IPS DF 4.7 (cell line): ENCODE results near the gene CLCN2.
"Not testable (repeated sequence)": the region's sequence is repeated elsewhere in the genome, so short reads cannot be mapped to it uniquely, and the experiment has no call there.

ENCODE experiments used
- DNase-seq: peaks from one replicate; pipeline ENCODE4 v3.0.0-alpha.2; 2013; ENCODE audit warnings: low spot score; ENCODE audit errors: extremely low read depth

Gene CLCN2

DNA sequence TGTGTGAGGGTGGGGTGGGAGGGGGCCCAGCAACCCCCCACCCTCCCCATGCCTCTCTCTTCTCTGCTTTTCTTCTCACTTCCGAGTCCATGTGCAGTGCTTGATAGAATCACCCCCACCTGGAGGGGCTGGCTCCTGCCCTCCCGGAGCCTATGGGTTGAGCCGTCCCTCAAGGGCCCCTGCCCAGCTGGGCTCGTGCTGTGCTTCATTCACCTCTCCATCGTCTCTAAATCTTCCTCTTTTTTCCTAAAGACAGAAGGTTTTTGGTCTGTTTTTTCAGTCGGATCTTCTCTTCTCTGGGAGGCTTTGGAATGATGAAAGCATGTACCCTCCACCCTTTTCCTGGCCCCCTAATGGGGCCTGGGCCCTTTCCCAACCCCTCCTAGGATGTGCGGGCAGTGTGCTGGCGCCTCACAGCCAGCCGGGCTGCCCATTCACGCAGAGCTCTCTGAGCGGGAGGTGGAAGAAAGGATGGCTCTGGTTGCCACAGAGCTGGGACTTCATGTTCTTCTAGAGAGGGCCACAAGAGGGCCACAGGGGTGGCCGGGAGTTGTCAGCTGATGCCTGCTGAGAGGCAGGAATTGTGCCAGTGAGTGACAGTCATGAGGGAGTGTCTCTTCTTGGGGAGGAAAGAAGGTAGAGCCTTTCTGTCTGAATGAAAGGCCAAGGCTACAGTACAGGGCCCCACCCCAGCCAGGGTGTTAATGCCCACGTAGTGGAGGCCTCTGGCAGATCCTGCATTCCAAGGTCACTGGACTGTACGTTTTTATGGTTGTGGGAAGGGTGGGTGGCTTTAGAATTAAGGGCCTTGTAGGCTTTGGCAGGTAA lies 15.9 kb downstream of the CLCN2 start:
- DNase-seq: no peak

DNA sequence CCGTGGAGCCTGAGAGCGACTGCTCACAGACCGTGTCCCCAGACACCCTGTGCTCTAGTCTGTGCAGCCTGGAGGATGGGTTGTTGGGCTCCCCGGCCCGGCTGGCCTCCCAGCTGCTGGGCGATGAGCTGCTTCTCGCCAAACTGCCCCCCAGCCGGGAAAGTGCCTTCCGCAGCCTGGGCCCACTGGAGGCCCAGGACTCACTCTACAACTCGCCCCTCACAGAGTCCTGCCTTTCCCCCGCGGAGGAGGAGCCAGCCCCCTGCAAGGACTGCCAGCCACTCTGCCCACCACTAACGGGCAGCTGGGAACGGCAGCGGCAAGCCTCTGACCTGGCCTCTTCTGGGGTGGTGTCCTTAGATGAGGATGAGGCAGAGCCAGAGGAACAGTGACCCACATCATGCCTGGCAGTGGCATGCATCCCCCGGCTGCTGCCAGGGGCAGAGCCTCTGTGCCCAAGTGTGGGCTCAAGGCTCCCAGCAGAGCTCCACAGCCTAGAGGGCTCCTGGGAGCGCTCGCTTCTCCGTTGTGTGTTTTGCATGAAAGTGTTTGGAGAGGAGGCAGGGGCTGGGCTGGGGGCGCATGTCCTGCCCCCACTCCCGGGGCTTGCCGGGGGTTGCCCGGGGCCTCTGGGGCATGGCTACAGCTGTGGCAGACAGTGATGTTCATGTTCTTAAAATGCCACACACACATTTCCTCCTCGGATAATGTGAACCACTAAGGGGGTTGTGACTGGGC lies 16.7 kb downstream of the CLCN2 start:
- DNase-seq: no peak

DNA sequence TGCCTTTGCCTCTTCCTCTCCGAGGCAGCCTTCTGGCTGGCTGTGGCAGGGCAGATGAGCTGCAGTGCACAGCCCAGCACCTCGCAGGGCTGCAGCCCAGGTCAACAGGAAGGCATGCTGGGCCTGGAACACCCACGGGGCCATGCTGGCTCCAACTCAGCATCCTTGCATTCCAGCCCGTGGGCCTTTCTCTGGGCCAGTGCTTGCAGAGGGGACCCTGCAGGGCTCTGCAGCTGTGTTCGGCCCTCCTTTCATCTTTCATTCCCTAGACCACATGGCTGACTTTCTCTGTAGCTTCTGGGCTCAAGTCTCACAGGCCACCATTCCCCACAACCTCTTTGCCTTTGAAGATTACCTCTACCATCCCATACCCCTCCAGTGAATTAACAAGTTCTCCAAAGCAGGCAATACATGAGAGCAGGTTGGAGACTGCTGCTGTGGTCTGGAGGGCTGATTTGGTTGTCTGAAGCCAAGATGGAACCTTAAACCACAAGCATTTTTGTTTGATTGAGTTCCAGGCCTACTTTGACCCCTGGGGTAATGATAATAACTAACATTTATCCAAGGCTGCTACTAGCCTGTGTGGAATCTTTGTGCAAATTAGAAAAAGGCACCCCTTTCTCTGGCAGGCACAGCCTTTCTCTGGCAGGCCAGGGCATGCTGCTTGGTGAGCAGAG lies 18.1 kb downstream of the CLCN2 start:
- DNase-seq: no peak

DNA sequence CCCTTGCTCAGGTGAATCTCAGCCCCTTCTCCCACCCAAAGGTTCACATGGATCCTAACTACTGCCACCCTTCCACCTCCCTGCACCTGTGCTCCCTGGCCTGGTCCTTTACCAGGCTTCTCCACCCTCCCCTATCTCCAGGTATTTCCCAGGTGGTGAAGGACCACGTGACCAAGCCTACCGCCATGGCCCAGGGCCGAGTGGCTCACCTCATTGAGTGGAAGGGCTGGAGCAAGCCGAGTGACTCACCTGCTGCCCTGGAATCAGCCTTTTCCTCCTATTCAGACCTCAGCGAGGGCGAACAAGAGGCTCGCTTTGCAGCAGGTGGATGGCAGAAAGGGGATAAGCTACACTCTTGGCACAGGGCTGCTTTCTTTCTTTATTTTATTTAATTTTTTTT lies 19.5 kb downstream of the CLCN2 start:
- DNase-seq: no peak

DNA sequence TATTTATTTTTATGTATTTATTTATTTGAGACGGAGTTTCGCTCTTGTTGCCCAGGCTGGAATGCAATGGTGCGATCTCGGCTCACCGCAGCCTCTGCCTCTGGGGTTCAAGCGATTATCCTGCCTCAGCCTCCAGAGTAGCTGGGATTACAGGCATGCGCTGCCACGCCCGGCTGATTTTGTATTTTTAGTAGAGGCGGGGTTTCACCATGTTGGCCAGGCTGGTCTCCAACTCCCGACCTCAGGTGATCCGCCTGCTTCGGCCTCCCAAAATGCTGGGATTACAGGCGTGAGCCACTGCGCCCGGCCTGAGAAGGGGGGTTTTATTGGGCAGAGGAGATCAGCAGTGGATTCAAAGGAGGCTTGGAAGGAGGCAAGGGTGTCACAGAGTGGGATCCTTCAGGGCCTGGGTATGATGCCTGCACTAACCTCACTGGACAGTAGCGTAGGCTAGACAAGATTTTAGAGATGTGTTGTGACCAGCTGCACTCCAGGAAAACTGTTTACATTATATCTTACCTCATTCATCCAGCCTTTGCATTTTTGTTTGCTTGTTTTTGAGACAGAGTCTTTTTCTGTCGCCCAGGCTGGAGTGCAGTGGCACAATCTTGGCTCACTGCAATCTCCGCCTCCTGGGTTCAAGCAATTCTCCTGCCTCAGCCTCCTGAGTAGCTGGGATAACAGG lies 21.8 kb downstream of the CLCN2 start:
- not testable (repeated sequence) for DNase-seq

DNA sequence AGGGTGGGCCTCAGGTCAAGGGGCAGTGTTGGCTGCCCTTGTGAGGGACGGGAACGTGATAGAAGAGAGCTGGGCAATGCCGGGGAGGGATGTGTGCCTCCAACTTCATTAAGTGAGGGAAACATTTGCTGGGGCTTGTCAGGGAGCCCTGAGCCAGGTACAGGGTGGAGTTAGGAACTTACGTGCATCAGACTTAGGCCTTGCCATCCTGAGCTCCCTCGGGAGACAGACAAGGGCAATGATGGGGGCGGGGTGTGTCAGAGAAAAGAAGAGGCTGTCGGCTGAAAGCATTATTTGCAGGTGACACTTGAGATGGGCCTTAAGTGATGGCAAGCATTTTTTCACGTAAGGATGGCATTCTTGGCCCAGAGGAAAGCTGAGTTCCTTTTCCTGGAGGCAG lies 22.4 kb downstream of the CLCN2 start:
- no peak for DNase-seq

DNA sequence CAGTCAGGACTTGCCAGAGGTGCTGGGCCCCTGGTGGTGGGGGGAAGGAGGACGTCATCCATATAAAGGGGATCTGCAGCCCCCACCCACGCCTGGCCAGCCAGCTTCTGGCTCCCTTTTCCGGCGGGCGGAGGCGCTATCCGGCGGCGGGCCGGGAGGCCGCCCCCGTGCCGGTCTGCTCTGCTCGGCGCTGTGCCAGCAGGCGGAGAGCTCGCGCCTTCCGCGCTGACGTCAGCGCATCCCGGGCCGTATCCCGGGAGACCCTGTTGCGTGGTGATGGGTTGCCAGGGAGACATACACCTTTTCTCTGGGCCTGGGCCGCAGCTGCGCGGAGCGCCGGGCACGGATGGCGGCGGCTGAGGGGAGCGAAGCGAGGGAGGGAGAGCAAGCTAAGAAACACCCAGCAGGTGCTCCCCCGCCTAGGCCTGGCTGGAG lies 22.9 kb downstream of the CLCN2 start:
- no peak for DNase-seq

DNA sequence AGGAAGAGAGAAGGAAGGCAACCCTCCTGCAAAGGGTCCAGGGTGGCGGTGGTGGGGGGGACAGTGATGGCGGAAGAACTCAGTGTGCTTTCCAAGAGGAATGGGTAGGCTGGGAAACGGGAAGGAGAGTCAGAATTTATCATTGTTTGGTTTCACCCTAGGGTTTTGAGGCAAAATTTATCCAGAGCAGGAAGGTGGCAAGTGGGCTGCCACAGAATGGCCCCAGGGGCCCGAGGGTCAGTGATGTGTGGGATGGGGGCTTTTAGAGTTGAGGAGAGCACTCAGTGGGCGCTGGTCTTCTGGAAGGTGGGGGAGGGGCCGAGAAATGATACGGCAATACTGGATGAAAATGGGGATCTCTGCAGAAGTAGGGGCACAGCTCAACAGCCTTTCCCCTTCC lies 23.4 kb downstream of the CLCN2 start:
- no peak for DNase-seq

DNA sequence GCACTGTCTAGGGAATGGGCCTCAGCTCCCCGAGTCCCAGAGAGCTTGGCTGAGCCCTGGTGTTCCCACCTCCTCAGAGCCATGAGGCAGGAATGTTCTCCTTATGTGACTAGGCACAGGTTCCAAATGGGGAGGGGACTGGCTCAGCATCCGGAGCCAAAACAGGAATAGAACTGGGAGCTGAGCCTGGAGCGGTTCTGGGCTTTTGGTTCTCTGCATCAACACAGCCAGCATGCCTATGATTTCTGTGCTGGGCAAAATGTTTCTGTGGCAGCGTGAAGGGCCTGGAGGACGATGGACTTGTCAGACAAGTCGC lies 24.0 kb downstream of the CLCN2 start, which contains the start of gene FAM131A:
TSS of gene FAM131A (plus strand) at position 202 of the 316 bp plus-strand sequence. CDS start at position 233, 31 bp downstream.
- DNase-seq: no peak

DNA sequence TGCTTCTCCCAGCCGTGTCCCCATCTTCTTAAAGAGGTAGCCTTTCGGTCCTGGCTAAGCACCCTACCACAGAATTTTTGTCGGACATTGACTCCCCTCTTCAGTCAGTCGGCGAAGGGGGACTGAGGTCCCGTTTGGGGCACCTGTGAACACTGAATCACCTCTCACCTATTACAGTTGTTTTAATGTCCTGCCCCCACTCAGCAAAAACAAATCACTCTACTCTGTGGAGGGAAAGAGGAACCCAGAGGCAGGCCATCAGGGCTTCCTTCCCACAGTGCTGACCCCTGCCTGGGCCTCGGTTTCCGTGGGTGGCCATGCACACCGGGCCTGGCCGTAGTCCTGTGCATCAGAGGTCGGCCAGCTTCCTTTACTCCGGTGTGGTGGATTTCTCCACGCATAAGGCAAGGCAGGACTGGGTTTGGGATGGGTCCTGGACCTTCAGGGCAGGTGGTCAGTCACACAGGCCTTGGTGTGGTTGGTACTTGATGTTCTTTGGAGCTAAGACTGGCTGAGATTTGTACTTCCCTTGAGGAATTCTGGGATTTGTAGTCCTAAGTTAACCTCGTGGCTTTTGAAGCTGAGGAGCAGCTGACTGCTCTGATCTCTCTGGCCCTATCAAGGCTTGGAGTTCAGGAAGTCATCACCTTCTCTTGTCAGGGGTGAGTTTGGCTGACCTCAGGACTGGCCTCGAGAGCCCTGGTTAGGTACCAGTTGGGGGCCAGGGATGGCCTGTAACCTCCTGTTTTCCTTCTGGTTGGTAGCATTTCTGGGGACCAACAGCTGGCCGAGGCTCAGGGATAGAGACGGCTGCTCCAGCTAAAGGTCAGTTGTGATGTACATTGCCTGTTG lies 24.6 kb downstream of the CLCN2 start:
- no peak for DNase-seq

DNA sequence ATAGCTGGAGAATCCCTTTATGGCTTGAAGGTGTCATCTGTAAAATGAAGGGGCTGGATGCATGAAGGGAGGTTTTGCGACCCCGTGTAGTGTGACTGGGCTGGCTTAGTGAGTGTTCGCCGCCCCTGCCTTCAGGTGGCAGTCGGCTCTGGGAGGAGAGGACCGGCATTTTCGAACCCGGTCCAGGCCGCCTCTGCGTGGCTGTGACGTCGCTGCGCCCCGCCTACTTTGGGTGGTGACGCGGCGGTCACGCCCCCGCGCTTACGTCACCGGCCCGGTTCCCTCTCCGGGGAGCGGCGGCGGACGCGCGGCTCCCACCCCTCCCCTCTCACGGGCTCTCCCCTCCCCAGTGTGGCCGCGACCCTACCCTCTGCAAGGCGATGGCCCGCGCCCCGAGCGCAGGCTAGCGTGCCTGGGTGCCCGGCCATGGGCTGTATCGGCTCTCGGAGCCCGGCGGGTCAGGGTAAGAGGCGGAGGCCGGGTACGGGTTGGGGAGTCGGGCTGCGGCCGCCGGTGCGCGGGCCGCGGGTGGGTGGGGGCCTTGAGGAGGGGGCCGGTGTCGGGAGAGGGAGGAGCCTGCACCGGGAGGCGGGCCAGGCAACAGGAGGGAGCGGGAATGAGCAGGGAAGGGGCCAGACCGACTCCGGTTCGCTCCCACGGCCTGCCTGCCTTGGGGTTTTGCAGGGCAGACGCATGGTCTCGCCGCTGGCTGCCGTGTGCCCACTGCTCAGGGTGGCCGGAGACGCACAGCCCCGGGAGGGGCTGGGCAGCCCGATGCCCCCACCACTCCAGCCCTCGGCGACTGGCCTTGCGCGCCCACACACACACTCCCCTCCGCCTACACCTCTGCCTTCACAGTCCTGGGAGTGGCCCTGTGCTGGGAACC lies 25.5 kb downstream of the CLCN2 start:
- DNase-seq: no peak

DNA sequence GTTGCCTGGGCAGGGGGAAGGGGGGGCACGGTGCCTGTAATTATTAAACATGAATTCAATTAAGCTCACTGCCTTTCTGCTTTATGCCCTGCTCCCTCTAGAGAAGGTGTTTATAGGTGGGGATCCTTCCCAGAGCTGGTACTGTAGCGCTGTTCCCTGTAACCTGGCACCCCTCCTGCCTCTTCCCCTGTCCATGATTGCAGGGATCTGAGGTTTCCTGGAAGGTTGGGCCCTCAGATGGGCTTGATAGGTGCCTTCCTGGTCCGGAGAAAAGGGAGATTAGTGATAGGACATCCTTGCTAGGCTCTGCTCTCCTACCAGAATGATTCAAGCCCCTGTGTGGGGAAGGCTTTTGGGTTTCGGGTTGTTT lies 26.1 kb downstream of the CLCN2 start:
- no peak for DNase-seq

DNA sequence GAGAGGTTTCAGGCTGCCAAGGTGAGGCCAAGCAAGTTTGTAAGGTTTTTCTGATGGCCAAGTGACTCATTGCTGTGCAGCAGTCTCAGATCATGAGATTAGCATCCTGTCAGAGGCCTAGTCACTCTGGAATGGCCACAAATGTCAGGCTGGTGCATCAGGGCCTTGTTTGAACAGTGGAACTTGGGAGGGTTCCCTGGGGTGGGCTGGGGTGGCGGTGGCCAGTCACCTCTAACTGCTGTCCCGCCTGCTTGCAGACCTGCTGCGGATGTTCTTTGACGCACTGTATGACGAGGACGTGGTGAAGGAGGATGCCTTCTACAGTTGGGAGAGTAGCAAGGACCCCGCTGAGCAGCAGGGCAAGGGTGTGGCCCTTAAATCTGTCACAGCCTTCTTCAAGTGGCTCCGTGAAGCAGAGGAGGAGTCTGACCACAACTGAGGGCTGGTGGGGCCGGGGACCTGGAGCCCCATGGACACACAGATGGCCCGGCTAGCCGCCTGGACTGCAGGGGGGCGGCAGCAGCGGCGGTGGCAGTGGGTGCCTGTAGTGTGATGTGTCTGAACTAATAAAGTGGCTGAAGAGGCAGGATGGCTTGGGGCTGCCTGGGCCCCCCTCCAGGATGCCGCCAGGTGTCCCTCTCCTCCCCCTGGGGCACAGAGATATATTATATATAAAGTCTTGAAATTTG lies 26.8 kb downstream of the CLCN2 start:
- no peak for DNase-seq

DNA sequence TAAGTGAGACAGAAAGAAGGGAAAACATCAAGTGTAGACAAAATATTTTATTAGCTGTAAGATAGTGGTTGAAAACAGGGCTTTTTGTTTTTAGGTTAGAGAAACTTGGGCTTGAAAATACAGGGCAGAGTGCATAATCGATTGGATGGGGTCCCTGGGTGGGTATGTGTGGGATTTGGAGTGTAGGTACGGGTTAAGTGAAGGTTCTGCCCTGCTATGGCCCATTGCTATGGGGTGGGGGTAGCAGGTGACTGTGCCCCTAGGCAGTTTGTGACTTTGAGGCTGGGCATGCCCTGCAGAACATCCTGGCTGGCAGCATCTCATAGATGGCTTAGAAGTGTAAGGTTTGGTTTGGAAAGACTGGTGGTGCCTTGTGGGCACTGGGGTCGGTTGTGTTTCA lies 27.7 kb downstream of the CLCN2 start:
- DNase-seq: no peak

DNA sequence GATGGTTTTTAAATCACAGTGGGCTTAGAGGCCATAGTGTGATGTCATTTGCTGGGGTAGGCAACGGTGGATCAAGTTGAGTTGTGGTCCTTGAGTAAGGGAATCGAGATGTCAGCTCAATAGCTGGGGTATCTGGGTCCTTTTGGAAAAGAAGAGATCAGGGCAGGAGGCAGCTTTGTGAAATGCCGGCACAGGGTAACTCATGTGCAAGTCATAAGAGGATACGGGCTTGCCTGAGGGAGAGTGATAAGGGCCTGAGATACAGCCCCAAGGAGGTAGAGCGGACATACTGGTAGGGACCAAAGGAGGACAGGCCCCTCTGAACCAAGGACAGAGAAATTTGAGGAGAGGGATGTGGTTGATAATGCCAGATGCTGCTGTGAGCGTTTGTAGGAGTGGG lies 28.2 kb downstream of the CLCN2 start:
- no peak for DNase-seq

DNA sequence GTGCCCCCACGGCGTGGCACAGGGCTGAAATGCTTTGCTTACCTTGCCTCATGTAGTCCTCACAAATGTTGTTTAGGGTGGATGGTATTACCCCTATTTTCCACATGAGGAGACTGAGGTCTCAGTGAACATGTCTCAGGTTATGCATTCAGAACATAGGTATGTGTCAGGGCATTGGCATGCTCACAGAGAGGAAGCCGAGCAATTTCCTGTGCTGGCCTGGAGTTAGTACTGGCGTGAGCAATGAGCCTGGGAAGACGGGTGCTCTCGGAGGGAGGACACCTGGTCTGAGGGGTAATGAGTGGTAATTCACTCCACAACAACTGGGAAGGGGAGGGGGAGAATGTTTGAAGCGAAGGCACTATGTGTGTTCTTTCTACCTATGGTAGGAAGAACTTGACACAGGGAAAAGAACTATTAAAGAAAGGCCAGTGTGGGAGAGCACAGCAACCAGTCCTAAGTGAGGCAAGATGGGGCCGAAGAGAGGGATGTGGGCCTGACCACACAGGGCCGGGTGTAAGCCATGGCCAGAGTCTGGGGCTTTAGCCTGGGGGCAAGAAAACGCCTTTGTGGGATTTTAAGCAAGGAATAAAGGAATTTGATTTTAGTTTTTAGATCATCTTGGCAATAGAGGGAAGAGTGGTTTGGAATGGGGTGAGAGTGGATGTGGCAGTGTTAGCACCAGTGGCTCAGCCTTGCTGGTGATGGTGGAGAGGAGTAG lies 28.9 kb downstream of the CLCN2 start:
- DNase-seq: no peak

DNA sequence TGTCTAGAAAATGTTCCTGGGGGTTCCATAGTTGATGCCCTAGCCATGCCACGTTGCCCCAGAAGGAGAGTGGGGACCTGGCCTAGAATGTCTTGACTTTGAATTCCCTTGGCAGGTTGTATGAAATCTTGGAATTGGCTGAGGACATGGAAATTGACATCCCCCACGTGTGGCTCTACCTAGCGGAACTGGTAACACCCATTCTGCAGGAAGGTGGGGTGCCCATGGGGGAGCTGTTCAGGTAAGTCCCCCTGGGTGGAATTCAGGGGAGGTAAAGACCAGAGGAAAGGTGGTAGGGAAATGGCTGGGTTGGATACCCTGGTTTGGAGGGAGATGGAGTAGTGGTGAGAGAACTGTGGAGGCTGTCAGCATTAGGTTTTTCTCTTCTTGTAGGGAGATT lies 32.9 kb downstream of the CLCN2 start:
- no peak for DNase-seq

DNA sequence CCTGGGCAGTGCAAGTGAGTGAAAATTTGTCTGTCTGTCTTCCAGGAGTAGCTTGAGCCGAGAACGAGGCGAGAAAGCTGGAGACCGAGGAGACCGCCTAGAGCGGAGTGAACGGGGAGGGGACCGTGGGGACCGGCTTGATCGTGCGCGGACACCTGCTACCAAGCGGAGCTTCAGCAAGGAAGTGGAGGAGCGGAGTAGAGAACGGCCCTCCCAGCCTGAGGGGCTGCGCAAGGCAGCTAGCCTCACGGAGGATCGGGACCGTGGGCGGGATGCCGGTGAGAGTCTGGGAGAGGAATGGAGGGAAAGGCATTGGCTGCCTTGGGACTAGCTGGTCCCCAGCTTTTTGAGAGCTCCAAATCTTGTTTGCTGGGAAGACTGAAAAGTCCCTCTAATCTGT lies 34.2 kb downstream of the CLCN2 start:
- no peak for DNase-seq
